ENCODE measurements around the gene APH1A. TPM values are rescaled to one million over a fixed set of nuclear protein-coding genes. Genes with fewer than 3 reads are reported as not detected.

Gene APH1A
- total and polyA plus RNA-seq, 2 of the 13 experiments (the other 11 are each of a cell fraction or from before 2014, with no cell fraction given) = 114 to 130 TPM

DNA sequence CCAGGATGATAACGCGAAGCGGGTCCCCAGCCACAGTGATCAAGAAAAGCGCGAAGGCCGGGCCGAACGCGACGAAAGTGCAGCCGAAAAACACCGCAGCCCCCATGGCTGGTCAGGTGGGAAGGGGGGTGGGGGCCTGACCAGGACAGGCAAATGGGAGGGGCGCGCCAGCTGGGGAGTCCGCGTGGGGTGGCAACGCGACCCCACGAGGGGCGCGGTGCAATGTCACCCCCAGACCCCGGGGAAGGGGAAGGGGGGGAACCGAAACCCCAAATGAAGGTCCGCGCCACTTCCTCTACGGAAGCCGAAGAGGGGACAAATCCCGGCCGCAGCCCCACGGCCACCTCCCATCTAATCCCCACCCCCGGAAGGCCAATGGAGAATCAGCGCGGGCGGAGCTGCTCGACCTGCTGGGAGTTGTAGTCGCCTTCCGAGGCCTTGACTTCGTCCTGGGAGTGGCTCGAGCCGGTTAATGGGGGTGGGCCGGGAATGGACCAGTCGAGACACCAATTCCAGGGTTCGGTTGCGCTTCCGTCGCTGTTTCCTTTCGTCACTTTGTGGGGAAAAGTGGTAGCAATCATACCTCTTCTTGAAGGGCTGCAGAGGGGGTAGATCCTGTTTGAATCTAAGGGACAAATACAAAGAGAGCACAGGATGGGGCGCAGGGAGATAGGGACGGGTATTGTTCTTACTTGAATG, at the start of gene APH1A (continued):
- TF ChIP-seq CHCHD3 (CRISPR knock-in tag; IDR thresholded peaks at IDR 0.05) = no peak
- peak; percentile 44; the same call in 1 of the 2 replicates for TF ChIP-seq ZNF232 (CRISPR knock-in tag; IDR thresholded peaks at IDR 0.05; ENCODE audit: borderline replicate concordance)
- TF ChIP-seq NFIC (IDR thresholded peaks at IDR 0.05; ENCODE audit: low read length) = no peak
- TF ChIP-seq MED1 (CRISPR knock-in tag; IDR thresholded peaks at IDR 0.05) = peak; percentile 62
- TF ChIP-seq NFE2L2 (IDR thresholded peaks at IDR 0.05; ENCODE audit: low read length) = no peak
- TF ChIP-seq ZKSCAN5 (CRISPR knock-in tag; IDR thresholded peaks at IDR 0.05) = no peak
- TF ChIP-seq, protein P1, sequence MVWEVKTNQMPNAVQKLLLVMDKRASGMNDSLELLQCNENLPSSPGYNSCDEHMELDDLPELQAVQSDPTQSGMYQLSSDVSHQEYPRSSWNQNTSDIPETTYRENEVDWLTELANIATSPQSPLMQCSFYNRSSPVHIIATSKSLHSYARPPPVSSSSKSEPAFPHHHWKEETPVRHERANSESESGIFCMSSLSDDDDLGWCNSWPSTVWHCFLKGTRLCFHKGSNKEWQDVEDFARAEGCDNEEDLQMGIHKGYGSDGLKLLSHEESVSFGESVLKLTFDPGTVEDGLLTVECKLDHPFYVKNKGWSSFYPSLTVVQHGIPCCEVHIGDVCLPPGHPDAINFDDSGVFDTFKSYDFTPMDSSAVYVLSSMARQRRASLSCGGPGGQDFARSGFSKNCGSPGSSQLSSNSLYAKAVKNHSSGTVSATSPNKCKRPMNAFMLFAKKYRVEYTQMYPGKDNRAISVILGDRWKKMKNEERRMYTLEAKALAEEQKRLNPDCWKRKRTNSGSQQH (CRISPR knock-in tag; IDR thresholded peaks at IDR 0.05; ENCODE audit: low read depth) = no peak
- peak; percentile 75 for TF ChIP-seq ZFX (CRISPR knock-in tag; IDR thresholded peaks at IDR 0.05; ENCODE audit: low read depth)
- TF ChIP-seq JDP2 (CRISPR knock-in tag; IDR thresholded peaks at IDR 0.05; ENCODE audit: borderline replicate concordance) = no peak
- TF ChIP-seq PRMT3 (CRISPR knock-in tag; IDR thresholded peaks at IDR 0.05; ENCODE audit: borderline replicate concordance, low read depth) = no peak
- no peak for TF ChIP-seq AGO1 (IDR thresholded peaks at IDR 0.05; ENCODE audit: low read depth, low read length, poor library complexity, severe bottlenecking)
- no peak for TF ChIP-seq ZNF292 (CRISPR knock-in tag; IDR thresholded peaks at IDR 0.05; ENCODE audit: borderline replicate concordance, low read depth)
- no peak for TF ChIP-seq ZNF678 (CRISPR knock-in tag; IDR thresholded peaks at IDR 0.05)
- TF ChIP-seq, protein P2, sequence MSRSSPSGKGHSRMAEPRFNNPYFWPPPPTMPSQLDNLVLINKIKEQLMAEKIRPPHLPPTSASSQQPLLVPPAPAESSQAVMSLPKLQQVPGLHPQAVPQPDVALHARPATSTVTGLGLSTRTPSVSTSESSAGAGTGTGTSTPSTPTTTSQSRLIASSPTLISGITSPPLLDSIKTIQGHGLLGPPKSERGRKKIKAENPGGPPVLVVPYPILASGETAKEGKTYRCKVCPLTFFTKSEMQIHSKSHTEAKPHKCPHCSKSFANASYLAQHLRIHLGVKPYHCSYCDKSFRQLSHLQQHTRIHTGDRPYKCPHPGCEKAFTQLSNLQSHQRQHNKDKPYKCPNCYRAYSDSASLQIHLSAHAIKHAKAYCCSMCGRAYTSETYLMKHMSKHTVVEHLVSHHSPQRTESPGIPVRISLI (CRISPR knock-in tag; IDR thresholded peaks at IDR 0.05; ENCODE audit: borderline replicate concordance) = no peak
- TF ChIP-seq ZSCAN9 (CRISPR knock-in tag; IDR thresholded peaks at IDR 0.05; ENCODE audit: borderline replicate concordance) = no peak
- no peak for TF ChIP-seq NFE2 (CRISPR knock-in tag; IDR thresholded peaks at IDR 0.05)
- TF ChIP-seq HDAC2 (CRISPR knock-in tag; IDR thresholded peaks at IDR 0.05) = no peak; the same call in none of the 2 replicates
- no peak for TF ChIP-seq ZNF431 (CRISPR knock-in tag; IDR thresholded peaks at IDR 0.05; ENCODE audit: borderline replicate concordance, low read depth)
- peak; percentile 61; the same call in 1 of the 2 replicates for TF ChIP-seq ZSCAN31 (CRISPR knock-in tag; IDR thresholded peaks at IDR 0.05; ENCODE audit: low read depth)
- TF ChIP-seq ZNF850 (CRISPR knock-in tag; conservative IDR thresholded peaks at IDR 0.05) = no peak
- no peak for TF ChIP-seq ARID2 (CRISPR knock-in tag; IDR thresholded peaks at IDR 0.05; ENCODE audit: borderline replicate concordance)
- TF ChIP-seq, protein P3, sequence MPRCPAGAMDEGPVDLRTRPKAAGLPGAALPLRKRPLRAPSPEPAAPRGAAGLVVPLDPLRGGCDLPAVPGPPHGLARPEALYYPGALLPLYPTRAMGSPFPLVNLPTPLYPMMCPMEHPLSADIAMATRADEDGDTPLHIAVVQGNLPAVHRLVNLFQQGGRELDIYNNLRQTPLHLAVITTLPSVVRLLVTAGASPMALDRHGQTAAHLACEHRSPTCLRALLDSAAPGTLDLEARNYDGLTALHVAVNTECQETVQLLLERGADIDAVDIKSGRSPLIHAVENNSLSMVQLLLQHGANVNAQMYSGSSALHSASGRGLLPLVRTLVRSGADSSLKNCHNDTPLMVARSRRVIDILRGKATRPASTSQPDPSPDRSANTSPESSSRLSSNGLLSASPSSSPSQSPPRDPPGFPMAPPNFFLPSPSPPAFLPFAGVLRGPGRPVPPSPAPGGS (CRISPR knock-in tag; IDR thresholded peaks at IDR 0.05) = no peak
- TF ChIP-seq, protein P4, sequence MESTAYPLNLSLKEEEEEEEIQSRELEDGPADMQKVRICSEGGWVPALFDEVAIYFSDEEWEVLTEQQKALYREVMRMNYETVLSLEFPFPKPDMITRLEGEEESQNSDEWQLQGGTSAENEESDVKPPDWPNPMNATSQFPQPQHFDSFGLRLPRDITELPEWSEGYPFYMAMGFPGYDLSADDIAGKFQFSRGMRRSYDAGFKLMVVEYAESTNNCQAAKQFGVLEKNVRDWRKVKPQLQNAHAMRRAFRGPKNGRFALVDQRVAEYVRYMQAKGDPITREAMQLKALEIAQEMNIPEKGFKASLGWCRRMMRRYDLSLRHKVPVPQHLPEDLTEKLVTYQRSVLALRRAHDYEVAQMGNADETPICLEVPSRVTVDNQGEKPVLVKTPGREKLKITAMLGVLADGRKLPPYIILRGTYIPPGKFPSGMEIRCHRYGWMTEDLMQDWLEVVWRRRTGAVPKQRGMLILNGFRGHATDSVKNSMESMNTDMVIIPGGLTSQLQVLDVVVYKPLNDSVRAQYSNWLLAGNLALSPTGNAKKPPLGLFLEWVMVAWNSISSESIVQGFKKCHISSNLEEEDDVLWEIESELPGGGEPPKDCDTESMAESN (CRISPR knock-in tag; conservative IDR thresholded peaks at IDR 0.05) = peak; percentile 12; the same call in 1 of the 2 replicates
- peak; percentile 93; the same call in 1 of the 2 replicates for TF ChIP-seq YEATS2 (CRISPR knock-in tag; IDR thresholded peaks at IDR 0.05; ENCODE audit: borderline replicate concordance)
- TF ChIP-seq ZNF616 (CRISPR knock-in tag; IDR thresholded peaks at IDR 0.05; ENCODE audit: low read depth) = no peak
- no peak for TF ChIP-seq TEAD2 (CRISPR knock-in tag; IDR thresholded peaks at IDR 0.05)

All from HepG2 (cell line).